Prostate gland (tissue), 2 donors: ENCODE measurements around the gene PTPRU. TPM values are rescaled to one million over a fixed set of nuclear protein-coding genes. Genes with fewer than 3 reads are reported as not detected.

Experiments used
- DNase-seq: peaks from one replicate; pipeline ENCODE4 v3.0.0-alpha.2; 2019; ENCODE audit warnings: low spot score
- H3K27ac ChIP-seq, 2 donors: fragments of 200-600 bp; sonication (generic); 2 replicates each; pipeline ENCODE4 v1.5.1; 2017 to 2019
- H3K27me3 ChIP-seq: fragments of 200-600 bp; sonication (generic); replicated peaks from 2 replicates; pipeline ENCODE4 v1.5.1; 2019; ENCODE audit not compliant: insufficient read depth
- H3K36me3 ChIP-seq, 2 donors: fragments of 200-600 bp; sonication (generic); 1 replicate in 1 of 2; 2 replicates in 1 of 2; pipeline versions ENCODE4 v1.5.1 to v1.8.1; 2017 to 2019
- H3K4me1 ChIP-seq: fragments of 200-600 bp; sonication (generic); replicated peaks from 2 replicates; pipeline ENCODE4 v1.5.1; 2019
- H3K4me3 ChIP-seq, 2 donors: fragments of 200-600 bp; sonication (generic); 2 replicates each; pipeline ENCODE4 v1.5.1; 2017 to 2019
- H3K9me3 ChIP-seq: fragments of 200-600 bp; sonication (generic); 2 replicates; pipeline ENCODE4 v1.5.1; 2017
- CTCF ChIP-seq, 4 experiments: fragments of 200-600 bp in 2 of 4; fragments of 450-650 bp in 2 of 4; sonication (generic) in 2 of 4; IDR thresholded peaks; 1 replicate in 3 of 4; 2 replicates in 1 of 4; pipeline ENCODE4 v1.5.1; 2016 to 2019; ENCODE audit warnings: antibody characterized with exemption in 4 of 4, mild to moderate bottlenecking in 2 of 4, moderate library complexity in 2 of 4
- POLR2A ChIP-seq: fragments of 450-650 bp; IDR thresholded peaks from one replicate; pipeline ENCODE4 v1.6.1; 2016; ENCODE audit warnings: antibody characterized with exemption, mild to moderate bottlenecking
- POLR2AphosphoS5 ChIP-seq: sonication (generic); formaldehyde crosslinking; IDR thresholded peaks from one replicate; pipeline ENCODE4 v1.6.1; 2017; ENCODE audit warnings: antibody characterized with exemption
- WGBS: methylation state at CpG from one replicate; pipeline ENCODE4 v1.1.5; 2018; 5-methylcytosine and 5-hydroxymethylcytosine counted together
- intact Hi-C: fragments of 100-400 bp; cut with DNase I; formaldehyde crosslinking; loops from one replicate; pipeline ENCODE4 v1.14.2; 2022
- total RNA-seq, 2 donors: library from RNA; depleted of rRNA; stranded (reverse); fragments of >200 nt; gene quantifications; one replicate each; pipeline ENCODE4 v1.1.0, GENCODE V29; 2016

The PTPRU gene
- total RNA-seq, 2 donors from 2014 or later = 49.9 to 60.5 TPM

- intact Hi-C loops = no loop called here
- WGBS = 91% methylated on average over 21 of the region's 21 CpGs
- no peak for TF ChIP-seq POLR2A
- TF ChIP-seq POLR2AphosphoS5 = no peak
- no peak for TF ChIP-seq CTCF (IDR thresholded peaks at IDR 0.05)
- Histone ChIP-seq H3K27ac (no peak overlapping the region), H3K36me3 (peaks cover 0 to 5% of the 10 kb centered on the region in 2 donors), H3K27me3 (no peaks in the 10 kb centered on the region), H3K9me3 (no peaks in the 10 kb centered on the region), H3K4me3 (no peak overlapping the region), H3K4me1 (no peaks in the 10 kb centered on the region)
- no peak for DNase-seq
Observed at GRCh38 chr1:29320156-29320940, 84.0 kb downstream of the PTPRU start.

- TF ChIP-seq CTCF (IDR thresholded peaks at IDR 0.05) (no peak), POLR2AphosphoS5 (no peak), POLR2A (no peak)
- H3K9me3 ChIP-seq = no peaks in the 10 kb centered on the region
- H3K27me3 ChIP-seq = no peaks in the 10 kb centered on the region
- no peak overlapping the region for H3K4me3 ChIP-seq
- no peaks in the 10 kb centered on the region for H3K4me1 ChIP-seq
- no peak for DNase-seq
- 97% methylated on average over 2 of the region's 2 CpGs for WGBS
- H3K27ac ChIP-seq = no peak overlapping the region
- peaks cover 0 to 5% of the 10 kb centered on the region in 2 donors for H3K36me3 ChIP-seq
- intact Hi-C loops = no loop called here
Observed at GRCh38 chr1:29321176-29321575, 84.9 kb downstream of the PTPRU start.

GRCh38 chr1:29322147-29322694 lies 85.9 kb downstream of the PTPRU start:
- Histone ChIP-seq H3K27ac (no peak overlapping the region), H3K36me3 (no peaks in the 10 kb centered on the region), H3K4me3 (no peak overlapping the region), H3K27me3 (no peaks in the 10 kb centered on the region), H3K4me1 (no peaks in the 10 kb centered on the region), H3K9me3 (no peaks in the 10 kb centered on the region)
- intact Hi-C loops = no loop called here
- no peak for TF ChIP-seq POLR2A
- no peak for TF ChIP-seq CTCF (IDR thresholded peaks at IDR 0.05)
- no peak for TF ChIP-seq POLR2AphosphoS5
- DNase-seq = no peak
- WGBS = 83% methylated on average over 8 of the region's 8 CpGs

- 89% methylated on average over 12 of the region's 12 CpGs for WGBS
- no peaks in the 10 kb centered on the region for H3K36me3 ChIP-seq
- H3K9me3 ChIP-seq = no peaks in the 10 kb centered on the region
- TF ChIP-seq CTCF (IDR thresholded peaks at IDR 0.05) (no peak), POLR2AphosphoS5 (no peak), POLR2A (no peak)
- H3K4me1 ChIP-seq = no peaks in the 10 kb centered on the region
- no peak for DNase-seq
- intact Hi-C loops = no loop called here
- H3K27me3 ChIP-seq = no peaks in the 10 kb centered on the region
- H3K27ac ChIP-seq = no peak overlapping the region
- no peak overlapping the region for H3K4me3 ChIP-seq
Observed at GRCh38 chr1:29322861-29323585, 86.7 kb downstream of the PTPRU start.
